K562 treated with DMSO at 1 percent for 24 hours (cell line): ENCODE results near the gene CLCN3. TPM values are rescaled to one million over a fixed set of nuclear protein-coding genes. Genes with fewer than 3 reads are reported as not detected.

Source experiments
- total RNA-seq: library from RNA; unstranded; fragments of 300-600 nt; gene quantifications from 2 replicates; pipeline ENCODE4 v1.2.3, GENCODE V29; 2022; ENCODE audit warnings: low read depth; ENCODE audit not compliant: insufficient read depth

Gene CLCN3
- 25.2 and 29.9 TPM in 2 replicates for total RNA-seq

GRCh38 chr4:169619958-169620879, at the start of gene CLCN3:
TSS of gene CLCN3 (plus strand) at chr4:169620578. CDS start at chr4:169635929, 15,351 bp downstream.

GRCh38 chr4:169611991-169612870, 8.1 kb upstream of the CLCN3 start, which contains the start of gene NEK1:
TSS of gene NEK1 (minus strand) at chr4:169612583. CDS start at chr4:169602630, 9,953 bp downstream.

GRCh38 chr4:169757575-169758184, 137.3 kb downstream of the CLCN3 start, which contains the start of gene HPF1:
TSS of gene HPF1 (minus strand) at chr4:169757944. CDS start at chr4:169757877, 67 bp downstream.

Other genes starting within 250 kb of the CLCN3 start
- 7.7 and 8.8 TPM in 2 replicates for gene NEK1, start 8.0 kb upstream of the CLCN3 start, total RNA-seq
- 38.1 and 50.5 TPM in 2 replicates for gene HPF1, start 137.4 kb downstream of the CLCN3 start, total RNA-seq